NCI-H1105 treated with DMSO at 0.1 percent for 48 hours (cell line): Measurements from ENCODE around the gene SNN.
A peak's percentile ranks its signal among the peaks of the same experiment; 100 is the strongest.

Experiments used
- DNase-seq: peaks from one replicate; lab custom pipeline; 2025; lab: John Stamatoyannopoulos, UW

Gene SNN

DNA sequence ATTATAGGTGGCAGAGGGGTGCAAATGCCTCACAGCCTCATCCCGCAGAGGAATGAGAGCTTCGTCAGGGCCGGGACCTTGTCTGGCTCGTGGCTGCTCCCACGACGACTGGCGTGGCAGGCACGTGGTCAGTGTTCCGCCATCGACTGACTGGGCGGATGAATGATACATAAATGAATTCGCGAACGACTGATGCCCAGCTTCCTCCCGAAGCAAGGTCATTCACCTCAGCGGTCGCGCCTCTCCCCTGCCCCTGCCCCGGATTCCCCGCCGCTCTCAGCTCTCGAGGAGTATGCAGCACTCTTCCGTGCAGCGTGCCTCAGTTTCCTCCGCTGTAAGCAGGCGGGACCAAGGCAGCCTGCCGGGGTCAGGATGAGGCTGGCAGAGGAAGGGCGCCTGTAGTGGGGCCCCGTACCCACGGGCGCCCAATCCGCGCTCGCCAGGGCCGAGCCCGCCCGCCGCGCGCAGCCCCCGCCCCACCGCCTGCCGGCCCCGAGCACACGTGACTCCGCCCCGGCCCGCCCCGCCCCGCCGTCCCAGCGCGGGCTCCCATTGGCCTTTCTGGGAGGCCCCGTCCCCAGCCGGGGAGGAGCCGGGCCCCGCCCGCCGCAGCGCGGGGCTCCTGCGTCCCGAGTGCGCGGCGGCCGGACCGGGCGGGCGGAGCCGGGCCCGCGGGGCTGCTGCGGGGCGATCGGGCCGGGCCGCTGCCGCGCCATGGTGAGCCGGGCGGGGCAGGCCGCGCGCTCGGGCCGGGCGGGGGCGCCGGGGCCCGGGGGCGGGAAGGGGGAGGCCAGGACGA, at the start of gene SNN:
Gene SNN, plus strand, starts transcription at position 632 of the 799 bp plus-strand sequence. CDS start 7,605 bp downstream, outside the sequence.
- DNase-seq, result peak; percentile 62

DNA sequence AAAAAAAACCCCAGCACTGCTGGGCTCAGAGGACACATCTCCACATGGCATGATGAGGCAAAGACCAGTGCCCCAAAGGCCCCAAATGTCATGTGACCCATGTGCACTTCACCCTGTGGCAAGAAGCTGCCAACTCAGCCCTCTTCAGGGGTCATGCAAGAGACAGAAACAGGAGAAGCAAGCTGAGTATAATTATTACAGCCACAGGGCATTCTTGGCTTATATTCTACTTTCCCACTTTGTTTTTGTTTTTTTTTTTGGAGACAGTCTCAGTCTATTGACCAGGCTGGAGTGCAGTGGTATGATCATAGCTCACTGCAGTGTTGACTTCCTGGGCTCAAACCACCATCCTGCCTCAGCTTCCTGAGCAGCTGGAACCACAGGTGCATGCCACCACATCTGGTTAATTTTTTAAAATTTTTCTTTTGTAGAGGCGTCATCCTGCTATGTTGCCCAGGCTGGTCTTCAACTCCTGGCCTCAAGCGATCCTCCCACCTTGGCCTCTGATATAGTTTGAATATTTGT, 48.9 kb upstream of the SNN start:
- DNase-seq, result no peak

DNA sequence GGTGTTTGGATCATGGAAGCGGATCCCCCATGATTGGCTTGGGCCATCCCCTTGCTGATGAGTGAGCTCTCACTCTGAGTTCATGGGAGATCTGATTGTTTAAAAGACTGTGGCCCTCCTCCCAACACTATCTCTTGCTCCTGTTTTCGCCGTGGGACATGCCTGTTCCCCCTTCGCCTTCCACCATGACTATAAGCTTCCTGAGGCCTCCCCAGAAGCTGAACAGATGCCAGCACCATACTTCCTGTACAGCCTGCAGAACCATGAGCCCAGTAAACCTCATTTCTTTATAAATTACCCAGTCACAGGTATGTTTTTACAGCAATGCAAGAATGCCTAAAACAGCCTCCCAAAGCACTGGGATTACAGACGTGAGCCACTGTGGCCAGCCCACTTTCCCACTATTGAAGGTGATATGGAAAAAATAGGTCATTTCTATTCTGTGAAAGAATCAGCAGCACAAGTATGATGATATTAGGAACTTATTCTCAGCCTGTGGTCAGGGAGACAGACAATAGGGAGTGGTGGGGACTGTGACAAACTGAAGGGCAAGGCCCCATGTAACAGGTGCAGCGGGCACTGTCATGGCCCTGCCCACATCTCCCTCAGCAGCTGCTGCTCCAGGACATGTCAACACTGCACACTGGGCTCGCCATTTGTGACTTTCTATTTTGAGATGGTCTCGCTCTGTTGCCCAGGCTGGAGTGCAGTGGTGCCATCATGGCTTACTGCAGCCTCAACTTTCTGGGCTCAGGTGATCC, 47.8 kb upstream of the SNN start:
- DNase-seq, result no peak

DNA sequence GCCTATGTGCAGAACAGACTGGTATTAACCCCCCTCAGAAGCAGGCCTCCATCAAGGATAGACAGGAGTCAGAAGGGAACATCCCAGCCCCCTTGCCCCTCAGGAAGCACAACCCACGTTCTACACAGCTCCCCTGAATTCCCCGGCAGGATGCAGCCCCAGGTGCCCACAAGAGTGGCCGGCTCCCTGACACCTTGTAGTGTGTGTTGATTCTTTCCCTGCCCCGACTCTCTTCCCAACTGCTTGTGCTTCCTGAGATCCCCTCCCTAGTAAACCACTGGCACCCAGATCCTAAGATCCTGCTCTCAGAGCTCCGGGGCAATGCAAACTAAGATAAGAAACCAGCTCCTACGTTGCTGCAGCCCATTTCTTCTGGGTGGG, 46.7 kb upstream of the SNN start:
- DNase-seq, result no peak

DNA sequence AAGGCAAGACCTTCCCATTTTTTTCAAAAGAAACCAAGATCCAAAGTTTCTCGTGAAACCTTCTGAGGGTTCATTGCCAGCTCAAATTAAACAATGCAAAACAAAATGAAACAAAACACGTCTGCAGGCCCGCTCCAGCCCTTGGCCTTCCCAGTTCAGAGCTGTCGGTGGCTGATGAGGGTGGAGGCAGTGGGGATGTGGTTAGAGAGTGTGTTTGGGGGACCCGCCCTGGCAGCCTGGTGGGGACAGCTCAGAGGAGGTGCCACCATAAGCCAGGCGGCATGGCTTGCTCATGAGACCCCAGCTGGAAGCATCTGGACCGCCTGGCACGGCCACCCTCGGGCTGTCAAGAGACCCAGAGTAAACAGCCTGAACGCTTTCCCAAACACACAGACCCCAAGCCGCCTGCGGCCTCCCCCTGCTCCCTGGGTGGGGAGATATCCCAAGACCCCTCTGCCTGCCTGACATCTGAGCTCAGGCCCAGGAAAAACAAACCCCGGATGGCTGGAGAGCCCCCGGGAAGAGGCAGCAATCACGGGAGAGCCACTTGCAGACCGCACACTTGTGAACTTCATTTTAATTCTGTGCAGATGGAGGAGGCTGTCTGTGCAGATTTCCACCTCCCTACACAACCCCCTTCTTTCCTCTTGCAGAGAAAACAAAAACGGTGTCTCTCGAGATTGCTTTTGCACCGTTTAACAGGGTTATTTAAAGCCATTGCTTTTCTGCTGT, 46.2 kb upstream of the SNN start:
- no peak for DNase-seq

DNA sequence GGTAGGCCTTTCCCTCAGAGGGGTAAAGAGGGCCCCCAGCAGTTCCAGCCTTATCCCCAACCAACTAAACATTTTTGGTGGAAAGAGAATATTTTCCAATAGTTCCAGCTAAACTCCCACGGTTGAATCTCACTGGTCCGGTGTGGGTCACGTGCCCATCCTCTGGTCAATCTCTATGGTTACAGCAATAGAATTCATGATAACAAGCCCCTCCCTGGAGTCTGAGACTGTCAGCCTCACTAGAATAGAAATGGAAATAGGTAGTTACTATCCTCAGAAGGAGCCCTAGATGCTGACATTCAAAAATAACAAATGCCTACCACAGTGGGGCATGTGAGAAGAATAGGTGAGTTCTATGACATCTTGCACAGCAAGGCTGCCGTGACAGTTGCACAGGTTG, 44.0 kb upstream of the SNN start:
- DNase-seq, result no peak

DNA sequence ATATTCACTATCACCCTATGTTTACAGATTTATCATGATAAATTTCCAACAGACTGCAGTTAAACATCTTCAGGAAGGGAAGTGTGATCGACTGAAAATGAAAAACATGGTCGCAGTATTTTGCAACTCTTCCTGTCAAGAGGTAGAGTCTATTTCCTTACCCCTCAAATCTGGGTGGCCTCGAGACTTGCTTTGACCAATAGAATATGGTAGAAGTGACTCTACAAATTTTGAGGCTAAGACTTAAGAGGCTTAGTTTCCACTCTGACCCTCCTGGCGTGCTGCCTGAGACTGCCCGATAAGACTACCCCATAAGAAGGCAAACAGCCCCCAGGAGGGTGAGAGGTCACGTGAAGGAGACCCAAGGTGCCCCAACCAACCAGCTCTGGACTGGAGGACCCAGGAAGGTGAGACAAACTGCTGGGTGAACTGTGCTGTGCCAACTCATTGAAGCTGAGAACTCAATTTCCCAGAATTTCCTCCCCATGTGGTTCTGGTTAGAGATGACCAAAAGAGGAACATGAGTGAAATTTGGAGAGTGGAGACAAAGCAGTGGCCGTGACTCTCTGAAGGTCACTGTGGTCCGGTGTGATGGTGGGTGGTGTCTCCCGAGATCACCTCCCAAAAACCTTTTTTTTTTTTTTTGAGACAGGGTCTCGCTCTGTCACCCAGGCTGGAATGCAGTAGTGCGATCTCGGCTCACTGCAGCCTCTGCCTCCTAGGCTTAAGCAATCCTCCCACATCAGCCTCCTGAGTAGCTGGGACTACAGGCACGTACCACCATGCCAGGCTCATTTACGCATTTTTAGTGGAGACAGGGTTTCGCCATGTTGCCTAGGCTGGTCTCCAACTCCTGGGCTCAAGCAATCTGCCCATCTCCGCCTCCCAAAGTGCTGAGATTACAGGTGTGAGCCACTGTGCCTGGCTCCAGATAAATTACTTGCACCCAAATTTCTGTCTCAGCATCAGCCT, 43.3 kb upstream of the SNN start:
- no peak for DNase-seq

DNA sequence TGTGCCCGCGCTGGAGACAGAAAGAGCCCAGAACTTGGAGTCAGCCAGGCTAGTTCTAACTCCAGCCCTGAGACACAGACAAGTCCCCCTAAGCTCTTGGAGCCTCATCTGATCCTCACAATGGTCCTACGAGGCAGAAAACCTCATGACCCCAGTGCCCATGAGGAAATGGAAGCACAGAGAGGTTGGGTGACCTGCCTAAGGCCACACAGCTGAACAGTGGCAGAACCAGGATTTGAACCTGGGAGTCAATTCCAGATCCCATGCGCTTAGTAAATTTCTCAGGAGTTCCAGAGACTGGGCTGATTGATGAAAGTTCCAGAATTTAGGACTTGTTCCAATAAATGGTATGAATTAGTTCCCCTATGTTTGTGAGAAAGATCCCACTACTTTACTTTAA, 42.5 kb upstream of the SNN start:
- DNase-seq, result no peak

DNA sequence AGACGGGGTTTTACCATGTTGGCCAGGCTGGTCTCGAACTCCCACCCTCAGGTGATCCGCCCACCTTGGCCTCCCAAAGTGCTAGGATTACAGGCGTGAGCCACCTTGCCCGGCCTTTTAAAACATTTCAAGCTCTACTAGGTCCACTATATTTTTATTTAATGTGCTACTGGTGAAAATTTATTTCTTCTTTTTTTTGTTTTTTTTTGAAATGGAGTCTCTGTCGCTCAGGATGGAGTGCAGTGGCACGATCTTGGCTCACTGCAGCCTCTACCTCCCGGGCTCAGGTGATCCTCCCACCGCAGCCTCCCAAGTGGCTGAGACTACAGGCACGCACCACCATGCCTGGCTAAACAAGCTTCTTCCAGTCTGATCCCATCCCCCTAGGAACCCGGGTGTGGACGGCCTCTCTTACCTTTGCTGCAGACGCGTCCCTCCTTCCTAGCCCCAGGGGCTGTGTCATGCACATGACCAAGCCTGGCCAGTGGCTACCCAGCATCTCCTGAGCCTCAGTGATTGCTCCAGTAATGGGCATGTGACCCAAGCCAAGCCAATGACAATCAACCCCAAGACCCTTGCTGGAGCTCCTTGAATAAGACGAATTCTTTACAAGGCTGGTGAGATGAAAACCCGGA, 41.5 kb upstream of the SNN start:
- DNase-seq, result no peak

DNA sequence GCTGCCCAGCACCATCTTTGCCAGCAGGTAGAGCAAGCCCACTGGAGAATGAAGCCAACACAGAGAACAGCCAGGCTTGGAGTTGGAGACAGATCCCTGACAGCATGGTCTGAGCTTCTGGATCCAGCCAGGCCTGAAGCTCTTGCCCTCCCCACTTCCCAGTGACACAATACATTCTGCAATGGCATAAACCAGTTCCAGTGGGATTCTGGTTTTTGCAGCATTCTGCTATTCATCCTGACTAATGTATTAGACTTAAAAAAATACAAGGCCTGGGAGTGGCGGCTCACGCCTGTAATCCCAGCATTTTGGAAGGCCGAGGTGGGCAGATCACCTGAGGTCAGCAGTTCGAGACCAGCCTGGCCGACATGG, 41.0 kb upstream of the SNN start:
- no peak for DNase-seq

DNA sequence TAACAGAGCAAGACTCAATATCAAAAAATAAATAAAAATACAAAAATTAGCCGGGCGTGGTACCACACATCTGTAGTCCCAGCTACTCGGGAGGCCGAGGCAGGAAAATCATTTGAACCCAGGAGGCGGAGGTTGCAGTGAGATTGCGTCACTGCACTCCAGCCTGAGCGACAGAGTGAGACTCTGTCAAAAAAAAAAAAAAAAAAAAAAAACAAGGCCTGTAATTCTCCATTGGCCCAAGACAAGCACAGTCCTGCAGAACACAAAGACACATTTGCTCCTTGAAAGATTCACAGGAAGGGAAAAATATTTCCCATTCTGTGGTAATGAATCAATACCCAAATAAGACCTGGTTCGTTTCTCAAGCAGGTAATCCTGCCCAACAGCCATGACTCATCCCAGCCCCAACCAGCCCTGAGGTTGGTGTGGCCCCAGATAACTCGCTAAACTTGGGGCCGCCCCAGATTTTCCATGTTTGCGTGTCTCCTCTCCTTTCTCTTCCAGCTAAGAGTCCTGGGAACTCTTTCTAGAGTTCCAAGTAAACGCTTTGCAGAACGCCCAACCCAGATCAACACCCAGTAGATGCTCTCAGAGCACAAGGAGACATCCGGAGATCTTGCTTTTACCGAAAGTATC, 40.3 kb upstream of the SNN start:
- no peak for DNase-seq

DNA sequence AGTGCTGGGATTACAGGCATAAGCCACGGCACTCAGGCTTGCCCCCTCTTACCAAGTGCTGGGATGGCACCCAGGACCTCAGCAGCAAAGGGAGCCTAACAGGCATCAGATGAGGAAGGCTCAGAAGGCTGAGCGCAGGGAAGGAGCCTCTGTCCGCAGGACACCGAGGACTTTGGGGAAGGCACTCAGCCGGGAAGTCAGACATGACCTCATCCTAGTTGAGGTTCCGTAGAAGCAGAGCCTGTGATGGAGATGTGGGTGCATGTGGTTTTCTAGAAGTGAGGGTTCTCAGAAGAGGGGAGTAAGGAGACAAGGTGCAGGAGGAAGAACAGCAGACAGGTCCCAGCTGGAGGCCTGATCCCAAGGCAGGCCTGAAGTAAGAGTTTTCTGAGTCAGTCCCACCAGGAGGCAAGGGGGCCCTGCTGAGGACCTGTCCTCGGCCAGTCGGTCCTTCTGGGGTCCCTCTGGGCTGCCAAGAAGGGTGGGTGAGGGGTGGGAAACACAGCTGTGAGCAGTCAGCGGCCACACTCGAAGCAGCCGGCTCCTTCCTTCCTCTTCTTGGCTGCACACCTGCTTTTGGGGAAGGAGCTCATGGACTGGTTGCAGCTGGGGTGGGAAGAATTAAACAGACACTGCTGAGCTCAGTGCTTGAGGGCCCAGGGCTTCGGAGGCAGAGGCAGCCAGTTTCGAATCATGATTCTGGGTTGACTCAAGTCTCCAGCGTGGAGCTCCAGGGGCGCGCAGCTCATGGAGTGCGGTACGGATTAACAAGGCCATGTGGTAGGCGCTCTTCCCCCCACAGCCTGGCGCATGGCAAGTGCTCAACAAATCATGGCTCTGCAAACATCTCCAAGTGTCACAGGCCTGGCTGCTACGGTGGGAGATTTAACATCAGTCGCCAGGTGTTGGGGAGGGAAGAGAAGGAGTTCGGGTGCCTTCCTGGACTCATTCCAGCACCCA, 38.9 kb upstream of the SNN start:
- peak; percentile 44 for DNase-seq

DNA sequence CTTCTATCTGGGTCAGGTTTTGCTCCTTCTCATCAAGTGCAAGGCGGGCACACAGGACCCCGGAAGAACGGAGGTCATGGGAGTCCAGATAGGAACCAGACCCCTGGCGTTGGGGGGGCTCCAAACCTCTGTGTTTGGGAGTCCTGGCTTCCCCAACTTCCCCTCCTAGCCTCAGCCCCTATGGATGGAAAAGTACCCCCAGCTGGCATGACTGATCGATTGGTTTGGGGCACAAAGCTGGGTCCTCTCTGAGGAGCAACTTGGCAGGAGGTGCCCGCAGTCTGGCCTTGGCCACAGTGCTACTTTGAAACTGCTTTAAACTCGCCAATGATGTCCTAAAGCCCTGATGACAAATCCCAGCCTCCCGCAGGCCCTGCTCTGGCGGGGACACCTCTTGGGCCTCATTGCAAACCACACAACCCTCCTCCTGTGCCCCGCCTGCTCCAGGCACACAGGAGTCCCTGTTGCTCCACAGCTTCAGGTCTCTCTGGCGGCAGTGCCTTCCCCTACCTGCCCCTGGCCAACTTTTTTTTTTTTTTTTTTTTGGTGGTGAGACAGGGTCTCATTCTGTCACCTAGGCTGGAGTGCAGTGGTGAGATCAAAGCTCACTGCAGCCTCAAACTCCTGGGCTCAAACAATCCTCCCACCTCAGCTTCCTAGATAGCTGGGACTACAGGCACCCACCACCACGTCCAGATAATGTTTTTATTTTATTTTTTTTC, 38.0 kb upstream of the SNN start:
- DNase-seq, result no peak

DNA sequence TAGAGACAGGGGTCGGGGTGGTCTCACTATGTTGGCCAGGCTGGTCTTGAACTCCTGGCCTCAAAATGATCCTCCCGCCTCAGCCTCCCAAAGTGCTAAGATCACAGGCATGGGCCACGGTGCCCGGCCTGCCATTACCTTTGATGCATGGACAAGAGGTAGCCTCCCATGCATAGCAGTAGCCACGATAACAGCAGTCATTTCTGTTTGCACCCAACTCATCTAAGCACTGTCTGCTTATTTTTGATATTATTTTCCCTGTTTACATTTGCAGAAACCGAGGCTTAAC, 37.5 kb upstream of the SNN start:
- no peak for DNase-seq

DNA sequence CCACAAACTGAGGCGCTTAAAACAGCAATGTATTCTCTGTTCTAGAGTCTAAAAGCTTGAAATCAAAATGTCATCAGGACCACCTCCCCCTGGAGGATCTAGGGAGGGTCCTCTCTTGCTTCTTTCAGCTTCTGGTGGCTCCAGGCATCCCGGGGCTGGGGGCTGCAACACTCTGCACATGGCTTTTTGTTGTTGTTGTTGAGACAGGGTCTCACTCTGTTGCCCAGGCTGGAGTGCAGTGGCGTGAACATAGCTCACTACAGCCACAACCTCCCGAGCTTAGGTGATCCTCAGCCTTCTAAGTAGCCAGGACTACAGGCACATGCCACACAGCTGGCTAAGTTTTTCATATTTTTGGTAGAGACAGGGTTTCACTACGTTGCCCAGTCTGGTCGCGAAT, 37.0 kb upstream of the SNN start:
- no peak for DNase-seq

DNA sequence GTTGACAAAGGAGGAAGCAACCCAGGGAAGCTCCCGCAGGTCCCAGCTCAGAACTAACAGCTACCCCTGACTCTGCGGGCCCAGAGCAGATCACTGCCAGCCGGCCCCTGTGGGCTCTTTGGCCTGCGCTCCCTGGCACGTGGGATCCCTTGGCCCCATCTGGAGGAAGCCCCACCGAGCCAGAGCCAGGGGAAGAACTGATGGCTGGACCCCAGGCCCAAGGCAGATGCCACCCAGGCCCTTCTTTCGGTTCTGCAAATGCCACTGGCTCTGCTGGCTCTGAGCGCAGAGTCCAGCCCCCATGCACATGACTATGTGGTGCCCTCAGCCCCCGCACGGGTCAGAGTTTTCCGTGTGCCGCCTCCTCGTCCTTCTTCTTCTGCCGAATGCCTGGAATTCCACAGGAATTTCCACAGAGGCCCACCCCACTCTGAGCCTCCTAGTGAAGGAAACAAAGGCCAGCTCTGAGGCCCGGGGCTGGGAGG, 35.8 kb upstream of the SNN start:
- DNase-seq, result no peak

DNA sequence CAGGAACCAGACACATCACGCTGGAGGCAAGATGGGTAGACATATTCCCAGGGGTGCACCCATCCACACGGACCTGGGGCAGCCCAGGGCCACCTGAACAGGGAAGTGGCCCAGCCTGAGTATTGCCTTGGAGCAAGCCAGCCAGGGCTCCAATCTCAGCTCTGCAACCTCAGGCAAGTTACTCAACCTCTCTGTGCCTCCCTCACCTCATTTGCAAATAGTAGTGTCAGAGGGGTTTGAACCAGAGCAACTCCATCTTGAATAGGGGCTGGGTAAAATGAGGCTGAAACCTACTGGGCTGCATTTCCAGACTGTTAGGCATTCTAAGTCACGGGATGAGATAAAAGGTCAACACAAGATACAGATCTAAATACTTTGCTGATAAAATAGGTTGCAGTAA, 35.1 kb upstream of the SNN start:
- no peak for DNase-seq

DNA sequence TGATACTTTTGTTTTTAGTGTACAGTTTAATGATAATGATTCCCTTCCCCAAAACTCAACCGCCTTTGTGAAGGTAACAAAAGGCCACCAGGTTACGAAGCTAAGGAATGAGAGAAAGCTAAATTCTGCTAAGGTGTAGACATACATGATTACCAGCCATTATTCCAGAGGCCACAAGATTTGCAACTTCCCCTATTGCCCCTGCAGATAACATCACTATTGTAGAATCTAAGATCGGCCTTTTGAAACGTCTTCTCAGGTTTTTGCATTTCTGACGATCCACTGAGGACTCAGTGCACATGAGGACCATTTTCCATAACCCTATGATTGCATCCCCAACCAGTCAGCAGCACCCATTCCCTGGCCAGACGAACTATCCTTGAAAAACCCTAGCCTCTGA, 33.9 kb upstream of the SNN start:
- DNase-seq, result no peak
